ENCODE results near the gene KCNT2. TPM values are rescaled to one million over a fixed set of nuclear protein-coding genes. Genes with fewer than 3 reads are reported as not detected.

Gene KCNT2
- total RNA-seq, 4 donors from 2014 or later, result 1.9 to 9.7 (median 6.3) TPM

GRCh38 chr1:196493881-196494280, 114.4 kb downstream of the KCNT2 start:
- TF ChIP-seq CTCF (IDR thresholded peaks at IDR 0.05; ENCODE audit: low read depth), result no peak

GRCh38 chr1:196488579-196488978, 119.7 kb downstream of the KCNT2 start:
- no peak for TF ChIP-seq CTCF (IDR thresholded peaks at IDR 0.05; ENCODE audit: low read depth)

GRCh38 chr1:196486346-196486745, 121.9 kb downstream of the KCNT2 start:
- no peak for TF ChIP-seq CTCF (IDR thresholded peaks at IDR 0.05; ENCODE audit: low read depth)

GRCh38 chr1:196481616-196482015, 126.6 kb downstream of the KCNT2 start:
- TF ChIP-seq CTCF (IDR thresholded peaks at IDR 0.05; ENCODE audit: low read depth), result no peak

GRCh38 chr1:196477262-196477661, 131.0 kb downstream of the KCNT2 start:
- TF ChIP-seq CTCF (IDR thresholded peaks at IDR 0.05; ENCODE audit: low read depth), result no peak

- TF ChIP-seq CTCF (IDR thresholded peaks at IDR 0.05; ENCODE audit: low read depth), result no peak
Measured at GRCh38 chr1:196467230-196467925, 140.9 kb downstream of the KCNT2 start.

- TF ChIP-seq CTCF (IDR thresholded peaks at IDR 0.05; ENCODE audit: low read depth), result no peak
Measured at GRCh38 chr1:196466654-196467053, 141.6 kb downstream of the KCNT2 start.

All from subcutaneous adipose tissue (tissue), 4 donors.